Hematopoietic multipotent progenitor cell treated with erythropoietin and hydrocortisone succinate and interleukin-3 and kit ligand, for 15 days (in vitro differentiated cells): ENCODE data around the gene SMPDL3B.

Experiments used
- DNase-seq: peaks from one replicate; pipeline ENCODE4 v3.0.0-alpha.2; 2015; ENCODE audit warnings: low spot score

SMPDL3B gene, protein sequence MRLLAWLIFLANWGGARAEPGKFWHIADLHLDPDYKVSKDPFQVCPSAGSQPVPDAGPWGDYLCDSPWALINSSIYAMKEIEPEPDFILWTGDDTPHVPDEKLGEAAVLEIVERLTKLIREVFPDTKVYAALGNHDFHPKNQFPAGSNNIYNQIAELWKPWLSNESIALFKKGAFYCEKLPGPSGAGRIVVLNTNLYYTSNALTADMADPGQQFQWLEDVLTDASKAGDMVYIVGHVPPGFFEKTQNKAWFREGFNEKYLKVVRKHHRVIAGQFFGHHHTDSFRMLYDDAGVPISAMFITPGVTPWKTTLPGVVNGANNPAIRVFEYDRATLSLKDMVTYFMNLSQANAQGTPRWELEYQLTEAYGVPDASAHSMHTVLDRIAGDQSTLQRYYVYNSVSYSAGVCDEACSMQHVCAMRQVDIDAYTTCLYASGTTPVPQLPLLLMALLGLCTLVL

DNA sequence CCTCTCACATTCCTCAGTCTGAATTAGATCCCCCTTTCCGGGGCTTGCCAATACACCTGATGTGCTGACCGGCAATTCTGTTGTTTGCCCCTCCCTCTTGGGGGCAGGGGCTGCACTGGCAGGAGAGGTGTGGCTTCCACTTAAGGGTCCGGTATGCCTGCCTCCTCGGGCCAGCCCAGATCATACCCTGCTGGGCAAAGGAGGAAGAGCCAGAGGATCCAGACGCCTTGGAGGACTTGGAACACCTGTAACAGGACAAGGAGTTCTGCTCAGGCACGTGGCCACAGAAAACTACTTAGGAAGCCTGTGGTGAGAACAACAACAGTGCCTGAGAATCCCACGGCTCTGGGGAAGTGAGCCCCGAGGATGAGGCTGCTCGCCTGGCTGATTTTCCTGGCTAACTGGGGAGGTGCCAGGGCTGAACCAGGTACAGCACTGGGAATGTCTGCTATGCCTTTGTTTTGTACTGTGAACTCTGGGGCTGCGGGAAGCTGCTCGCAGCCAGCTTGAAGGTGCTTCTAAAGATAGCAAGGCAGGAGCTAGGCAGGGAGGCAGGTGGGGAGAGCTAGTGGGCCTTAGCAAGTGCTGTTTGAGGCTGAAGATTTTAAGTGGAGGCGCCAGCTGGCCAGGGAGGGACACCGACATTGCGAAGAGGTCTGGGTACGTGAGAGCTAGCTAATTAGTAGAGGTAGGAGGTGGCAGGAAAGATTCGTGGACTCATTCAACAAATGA, at the start of gene SMPDL3B:
SMPDL3B (plus strand) TSS at position 183 of the 732 bp plus-strand sequence; CDS start at position 367, 184 bp downstream.
- no peak for DNase-seq

DNA sequence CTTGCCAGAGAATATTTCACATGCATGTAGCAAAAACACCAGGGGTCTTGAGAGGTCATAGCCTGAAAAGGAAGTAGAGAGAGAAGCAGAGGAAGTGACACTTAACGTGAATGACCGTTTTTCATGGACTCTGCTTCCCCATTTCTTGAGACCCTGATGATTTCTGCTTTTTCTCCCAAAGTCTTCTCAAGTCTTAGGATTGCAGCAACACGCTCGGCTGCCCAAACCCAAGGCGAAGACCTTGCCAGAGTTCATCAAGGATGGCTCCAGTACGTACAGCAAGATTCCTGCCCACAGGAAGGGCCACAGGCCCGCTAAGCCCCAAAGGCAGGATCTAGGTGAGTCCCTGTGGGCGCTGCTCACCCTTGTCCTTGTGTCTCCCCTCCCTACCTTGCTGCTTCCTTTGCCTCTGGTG, 49.7 kb upstream of the SMPDL3B start:
- no peak for DNase-seq

DNA sequence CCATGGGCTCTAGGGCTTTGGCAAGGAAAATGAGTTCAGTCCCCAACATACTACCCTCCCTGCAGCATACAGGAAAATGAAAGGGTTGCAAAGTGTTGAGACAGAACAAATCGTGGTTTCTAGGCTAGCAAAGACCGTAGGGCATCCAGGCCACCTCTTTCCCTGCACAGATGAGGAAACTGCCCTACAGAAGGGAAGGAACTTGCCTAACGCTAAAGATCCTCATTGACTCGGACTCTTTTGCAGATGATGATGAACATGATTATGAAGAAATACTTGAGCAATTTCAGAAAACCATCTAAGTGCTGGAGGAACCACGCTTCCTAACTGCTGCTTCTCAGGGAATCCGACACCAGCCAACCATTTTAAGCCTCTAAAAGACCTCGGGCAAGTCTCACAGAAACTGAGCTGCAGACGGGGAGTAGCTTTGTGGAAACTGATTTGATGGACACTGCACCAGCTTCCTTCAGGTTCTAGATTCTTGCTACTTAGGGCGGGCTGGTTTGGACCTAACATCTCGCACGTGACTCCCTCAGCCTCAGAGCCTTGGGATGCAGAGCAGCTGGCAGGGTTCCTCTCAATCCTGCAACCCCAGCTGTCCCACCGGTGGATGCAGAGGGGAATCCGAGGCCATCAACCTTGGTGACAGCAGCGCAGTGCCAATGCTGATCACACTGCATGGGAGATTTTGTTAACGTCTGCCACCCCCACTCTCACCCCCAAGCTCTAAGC, 49.0 kb upstream of the SMPDL3B start:
- DNase-seq, result no peak

DNA sequence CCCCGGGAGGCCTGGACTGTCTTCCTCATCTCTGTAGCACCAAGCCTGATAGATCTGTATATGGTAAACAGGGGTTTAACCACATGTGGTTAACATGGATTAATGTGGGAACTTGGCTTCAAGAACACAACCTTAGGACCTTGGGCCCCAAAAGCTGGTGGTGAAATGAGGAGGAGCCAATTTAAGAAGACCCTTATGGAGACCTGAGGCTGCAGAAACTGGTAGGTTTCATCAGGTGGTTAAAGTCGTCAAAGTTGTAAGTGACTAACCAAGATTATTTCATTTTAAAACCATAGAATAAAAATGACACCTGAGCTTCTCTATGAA, 48.5 kb upstream of the SMPDL3B start:
- no peak for DNase-seq

DNA sequence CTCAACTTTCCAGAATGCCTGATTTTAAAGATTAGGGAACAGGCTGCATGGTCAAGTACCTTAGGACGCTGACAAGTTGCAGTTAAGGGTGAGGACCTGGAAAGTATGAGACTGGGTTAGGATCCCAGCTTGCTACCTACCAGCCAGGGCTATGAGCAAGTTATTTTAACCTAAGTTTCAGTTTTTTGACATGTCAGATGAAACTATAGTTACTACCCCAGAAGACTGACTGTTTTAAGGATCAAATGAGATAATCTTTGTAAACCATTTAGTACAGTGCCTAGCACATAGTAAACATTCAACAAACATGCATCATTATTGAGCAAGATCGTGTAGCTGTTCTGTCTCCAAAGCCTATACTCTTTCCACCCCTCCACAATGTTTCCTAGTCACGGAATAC, 48.1 kb upstream of the SMPDL3B start:
- no peak for DNase-seq

DNA sequence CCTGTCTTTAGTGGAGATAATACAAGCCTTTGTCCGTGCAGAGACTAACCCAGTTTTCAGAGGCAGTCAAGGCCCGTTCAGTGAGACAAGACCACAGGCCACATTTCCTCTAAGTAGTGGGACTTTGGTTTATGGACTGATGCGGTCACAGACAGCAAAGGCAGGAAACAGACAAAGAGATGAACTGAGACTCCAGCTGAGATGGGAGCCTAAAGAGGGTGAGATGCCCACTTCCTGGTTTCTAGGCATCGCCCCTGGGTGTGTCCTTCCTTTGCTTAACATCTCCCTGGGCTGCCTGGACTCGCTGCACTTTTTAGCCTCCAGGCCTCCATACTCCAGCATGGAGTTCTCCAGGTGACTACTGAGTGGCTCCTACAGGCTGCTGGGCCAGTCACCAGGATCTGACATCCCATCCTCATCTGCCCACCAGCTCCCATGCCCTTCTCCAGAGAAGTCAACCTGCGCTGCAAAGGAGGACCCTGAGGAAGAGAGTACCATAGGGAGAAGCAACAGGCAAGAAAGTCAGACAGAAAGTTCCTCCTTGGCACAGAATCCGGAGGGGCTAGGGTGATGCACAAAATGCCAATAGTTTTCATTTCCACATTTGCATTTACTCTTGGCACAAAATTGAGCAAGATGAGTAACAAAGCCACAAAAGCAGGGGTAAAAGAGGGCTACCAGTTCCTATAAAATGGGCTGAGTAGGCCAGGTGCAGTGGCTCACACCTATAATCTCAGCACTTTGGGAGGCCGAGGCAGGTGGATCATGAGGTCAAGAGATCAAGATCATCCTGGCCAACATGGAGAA, 47.4 kb upstream of the SMPDL3B start:
- no peak for DNase-seq

DNA sequence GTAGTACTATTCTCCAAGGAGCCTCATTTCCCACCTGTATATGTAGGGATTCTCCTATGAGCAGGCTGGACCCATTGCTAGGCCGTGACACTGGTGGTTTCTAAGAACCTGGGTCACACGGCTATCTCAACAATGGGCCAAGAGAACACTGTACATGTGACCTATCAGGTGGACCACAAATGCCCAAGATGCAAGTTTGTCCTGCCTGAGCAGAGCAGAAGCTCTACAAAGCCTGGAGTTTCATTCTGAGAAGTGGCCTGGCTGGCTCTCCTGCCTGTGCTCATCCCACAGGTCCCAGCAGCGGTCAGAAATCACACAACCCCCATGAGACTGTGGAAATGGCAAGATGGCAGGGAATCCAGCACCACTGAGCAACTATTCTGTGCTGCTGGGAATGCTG, 45.3 kb upstream of the SMPDL3B start:
- DNase-seq, result no peak

DNA sequence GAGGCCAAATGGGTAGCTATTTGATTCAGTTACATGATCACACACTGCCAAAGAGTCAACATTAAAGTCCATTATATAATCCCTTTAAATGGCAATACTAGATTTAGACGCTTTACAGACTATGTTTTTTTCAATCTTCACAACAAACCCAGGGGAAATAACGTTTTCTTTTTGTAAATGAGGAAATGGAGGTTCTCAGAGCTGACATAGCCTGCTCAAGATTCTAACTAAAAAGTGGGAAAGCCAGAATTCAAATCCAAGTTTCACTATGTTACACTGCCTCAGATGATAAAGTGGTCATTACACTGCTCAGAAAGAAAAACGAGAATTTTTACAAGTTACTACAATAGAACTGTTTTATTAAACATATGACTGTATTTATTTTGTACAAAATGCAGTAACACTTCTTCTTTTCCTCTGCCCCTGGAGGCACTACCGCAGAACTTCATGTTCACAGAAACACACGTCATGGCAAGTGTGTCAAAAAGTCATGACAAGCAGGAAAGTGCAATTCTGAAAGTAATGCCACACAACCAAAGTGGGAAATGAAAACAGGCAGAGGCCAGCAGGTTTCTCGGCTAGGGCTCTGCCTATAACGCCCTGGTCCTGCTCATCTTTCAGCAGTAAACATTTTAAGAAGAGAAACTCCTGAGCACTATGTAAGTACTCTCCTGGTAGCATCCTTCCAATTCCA, 43.5 kb upstream of the SMPDL3B start:
- no peak for DNase-seq

DNA sequence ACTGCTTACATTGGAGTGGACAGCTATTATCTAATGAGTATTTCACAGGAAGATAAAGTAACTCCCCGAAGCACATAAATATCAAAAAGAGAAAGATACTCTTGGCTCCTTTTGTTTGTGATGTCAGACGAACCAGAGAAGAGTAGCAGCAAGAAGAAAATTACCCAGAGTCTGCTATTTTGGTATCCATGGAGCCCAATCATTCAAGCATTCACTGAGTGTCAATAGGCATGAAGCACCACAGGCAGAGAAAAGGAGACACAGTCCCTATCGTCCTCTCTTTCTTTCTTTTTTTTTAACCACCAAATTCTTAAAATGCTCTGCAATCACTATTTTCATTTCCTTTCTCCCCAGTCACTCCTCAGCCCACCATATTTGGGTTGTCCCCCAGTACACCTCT, 40.3 kb upstream of the SMPDL3B start:
- no peak for DNase-seq

DNA sequence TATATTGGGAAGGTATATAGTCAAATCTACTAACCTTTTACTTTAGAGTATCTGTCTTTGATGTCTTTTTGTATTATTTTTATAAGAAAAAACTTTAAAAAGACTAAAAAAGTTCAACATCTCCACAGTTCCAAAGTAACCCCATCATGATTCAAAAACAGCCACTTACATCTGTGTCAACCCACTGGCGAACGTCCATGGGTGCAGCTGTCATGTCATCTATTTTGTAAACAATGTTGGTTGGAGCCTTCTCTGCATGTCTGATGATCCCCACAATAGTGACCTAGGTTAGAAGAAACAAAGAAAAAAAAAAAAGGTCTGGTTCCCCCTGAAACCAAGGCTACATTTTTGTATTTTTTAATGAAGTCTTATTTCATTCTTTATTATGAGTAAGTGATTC, 28.0 kb upstream of the SMPDL3B start:
- DNase-seq, result no peak

DNA sequence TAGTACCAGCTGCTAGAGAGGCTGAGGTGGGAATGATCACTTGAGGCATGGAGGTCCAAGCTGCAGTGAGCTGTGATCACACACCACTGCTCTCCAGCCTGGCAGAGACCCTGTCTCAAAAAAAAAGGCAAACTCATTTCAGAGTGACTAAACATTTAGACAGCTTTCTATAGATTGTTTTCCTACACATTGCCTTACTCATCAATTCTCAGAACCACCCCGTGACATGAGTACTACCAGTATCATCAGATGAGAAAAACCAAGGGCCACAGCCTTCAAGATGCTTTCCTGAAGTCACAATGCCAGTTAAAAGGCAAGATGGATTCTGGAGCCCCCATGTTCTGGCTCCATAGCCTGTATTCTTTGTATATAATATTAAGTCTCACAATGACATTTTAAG, 22.4 kb upstream of the SMPDL3B start:
- DNase-seq, result peak; percentile 37

DNA sequence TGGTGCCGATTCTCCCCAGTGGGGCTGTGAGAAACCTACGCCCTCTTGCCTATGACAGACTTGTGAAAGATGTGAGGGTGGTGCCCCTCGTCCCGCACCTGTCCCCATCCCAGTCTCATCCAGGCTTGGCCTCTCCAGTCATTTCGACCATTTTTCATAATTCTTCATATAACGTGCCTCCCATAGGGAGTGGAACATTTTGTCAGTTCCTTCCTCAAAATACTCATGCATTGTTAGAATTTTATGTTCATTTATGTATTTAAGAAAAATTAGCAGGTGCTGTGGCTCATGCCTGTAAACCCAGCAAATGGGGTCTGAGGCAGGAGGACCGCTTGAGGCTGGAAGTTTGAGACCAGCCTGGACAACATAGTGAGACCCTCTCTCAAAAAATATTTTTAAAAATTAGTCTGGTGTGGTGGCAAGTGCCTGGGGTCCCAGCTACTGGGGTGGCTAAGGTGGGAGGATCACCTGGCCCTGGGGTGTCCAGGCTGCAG, 19.7 kb upstream of the SMPDL3B start:
- no peak for DNase-seq

DNA sequence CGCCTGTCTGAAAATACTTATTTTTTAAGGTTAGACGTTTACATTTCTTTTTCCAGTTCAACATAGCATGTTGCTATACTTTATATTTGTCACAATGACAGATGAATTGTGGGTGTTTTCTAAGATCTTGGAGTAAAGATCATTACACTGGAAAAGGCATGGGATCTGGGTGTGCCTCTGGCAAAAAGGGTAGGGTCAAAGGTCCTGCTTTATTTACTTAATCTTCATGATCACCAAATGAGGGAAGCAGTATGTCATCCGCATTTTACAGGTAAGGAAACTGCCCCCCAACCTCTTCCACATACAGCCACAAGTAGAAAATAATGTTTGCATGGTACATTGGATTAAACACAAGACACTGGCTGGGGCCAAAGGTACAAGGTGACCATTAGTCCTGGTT, 12.5 kb upstream of the SMPDL3B start:
- no peak for DNase-seq

DNA sequence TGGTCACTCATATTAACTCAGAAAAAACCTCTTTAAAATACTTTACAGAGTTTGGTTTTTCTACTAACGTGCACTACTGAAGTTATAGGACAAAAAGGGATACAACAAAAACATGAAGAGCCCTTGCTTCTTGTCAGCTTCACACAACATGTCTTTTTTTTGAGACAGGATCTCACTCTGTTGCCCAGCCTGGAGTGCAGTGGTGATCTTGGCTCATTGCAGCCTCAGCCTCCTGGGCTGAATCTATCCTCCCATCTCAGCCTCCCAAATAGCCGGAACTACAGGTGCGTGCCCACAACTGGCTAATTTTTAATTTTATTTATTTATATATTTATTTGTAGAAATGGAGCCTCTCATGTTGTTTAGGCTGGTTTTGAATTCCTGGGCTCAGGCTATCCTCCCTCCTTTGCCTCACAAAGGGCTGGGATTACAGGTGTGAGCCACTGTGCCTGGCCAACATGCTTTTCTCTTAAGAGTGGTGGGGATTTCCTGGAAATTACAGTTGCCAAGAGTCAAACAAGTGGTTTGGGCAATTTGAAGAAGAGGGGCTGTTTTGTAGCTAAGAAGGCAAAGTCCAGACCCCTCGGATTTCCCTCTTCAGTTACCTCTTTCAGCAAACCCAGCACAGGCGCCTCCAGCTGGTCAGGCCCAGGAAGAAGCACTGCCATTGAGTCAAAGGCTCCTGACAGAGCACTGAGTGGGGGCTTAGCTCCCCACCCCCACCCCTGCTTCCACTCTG, 6.4 kb upstream of the SMPDL3B start:
- no peak for DNase-seq

DNA sequence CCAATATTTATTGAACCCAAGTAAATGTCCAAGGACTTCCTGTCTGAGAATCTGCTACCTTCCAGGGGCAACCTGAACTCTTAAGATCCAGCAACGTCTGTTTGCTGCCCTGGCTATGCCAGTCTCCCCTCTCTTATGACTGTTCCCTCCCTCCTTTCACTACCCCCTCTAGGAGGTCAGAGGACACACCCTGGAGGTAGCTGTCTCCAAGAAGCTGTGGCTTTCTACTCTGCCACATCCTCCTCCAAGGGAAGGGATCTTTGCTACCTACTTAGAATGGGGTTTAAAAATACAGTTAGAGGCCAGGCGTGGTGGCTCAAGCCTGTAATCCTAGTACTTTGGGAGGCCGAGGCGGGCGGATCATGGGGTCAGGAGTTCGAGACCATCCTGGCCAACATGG, 3.6 kb upstream of the SMPDL3B start:
- DNase-seq, result no peak

DNA sequence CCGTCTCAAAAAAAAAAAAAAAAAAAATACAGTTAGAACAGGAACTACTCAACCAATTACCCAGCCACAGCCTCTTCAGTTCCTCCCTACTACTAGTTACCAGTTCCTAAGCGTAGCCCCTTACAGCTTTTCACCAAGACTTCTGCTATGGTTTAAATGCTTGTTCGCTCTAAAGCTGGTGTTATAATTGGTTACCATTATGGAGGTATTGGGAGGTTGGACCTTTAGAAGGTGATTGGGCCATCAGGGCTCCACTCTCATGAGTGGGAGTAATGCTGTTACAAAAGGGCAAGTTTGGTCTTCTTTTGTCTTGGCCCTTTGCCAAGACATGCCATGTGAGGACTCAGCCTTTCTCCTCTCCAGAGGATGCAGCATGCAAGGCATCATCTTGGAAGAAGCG, 3.0 kb upstream of the SMPDL3B start:
- DNase-seq, result no peak

DNA sequence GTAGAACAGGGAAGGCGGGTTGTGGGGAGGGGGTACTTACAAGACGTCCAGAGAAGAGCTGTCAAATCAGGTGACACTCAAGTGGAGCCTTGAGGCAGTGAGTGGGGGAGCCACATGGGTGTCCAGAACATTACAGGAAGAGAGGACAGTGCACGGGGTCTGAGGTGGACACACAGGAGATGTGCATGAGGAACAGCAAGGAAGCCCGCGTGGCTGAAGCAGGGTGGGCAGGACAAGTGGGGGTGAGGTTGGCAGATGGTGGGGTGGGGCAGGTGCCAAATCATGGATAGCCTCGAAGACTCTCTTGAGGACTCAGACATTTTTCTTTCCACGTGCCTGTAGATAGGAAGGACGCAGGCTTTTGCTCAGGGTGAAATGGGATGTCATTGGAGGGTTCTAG, 921 bp downstream of the SMPDL3B start:
- no peak for DNase-seq

DNA sequence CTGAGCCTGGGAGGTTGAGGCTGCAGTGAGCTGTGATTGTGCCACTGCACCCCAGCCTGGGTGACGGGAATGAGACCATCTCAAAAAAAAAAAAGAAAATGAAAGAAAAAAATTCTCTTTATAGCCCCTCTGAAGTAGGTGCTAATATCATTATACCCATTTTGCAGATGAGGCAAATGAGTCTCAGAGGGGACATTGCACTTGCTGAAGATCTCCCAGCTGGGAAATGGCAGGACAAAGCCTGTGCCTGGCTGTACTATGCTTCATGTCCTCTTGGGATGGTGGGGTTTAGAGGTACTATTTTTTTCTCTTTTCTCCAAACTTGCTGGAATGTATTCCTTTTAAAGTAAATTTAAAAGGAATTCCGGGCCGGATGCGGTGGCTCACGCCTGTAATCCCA, 1.6 kb downstream of the SMPDL3B start:
- DNase-seq, result no peak

DNA sequence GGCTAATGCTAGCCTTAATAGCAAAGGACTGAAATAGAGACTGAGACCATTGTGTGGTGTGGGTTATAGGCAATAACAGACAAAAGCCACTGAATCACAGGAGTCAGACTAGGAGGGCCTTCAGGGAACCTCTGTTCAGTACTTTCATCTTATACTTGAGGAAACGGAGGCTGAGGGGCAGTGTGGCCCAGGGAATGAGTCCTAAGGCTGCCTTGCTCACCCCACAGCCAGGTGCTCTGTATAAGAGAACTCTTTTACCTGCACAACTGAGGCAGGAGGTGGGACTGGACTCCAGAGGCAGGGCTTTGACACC, 2.7 kb downstream of the SMPDL3B start:
- no peak for DNase-seq

DNA sequence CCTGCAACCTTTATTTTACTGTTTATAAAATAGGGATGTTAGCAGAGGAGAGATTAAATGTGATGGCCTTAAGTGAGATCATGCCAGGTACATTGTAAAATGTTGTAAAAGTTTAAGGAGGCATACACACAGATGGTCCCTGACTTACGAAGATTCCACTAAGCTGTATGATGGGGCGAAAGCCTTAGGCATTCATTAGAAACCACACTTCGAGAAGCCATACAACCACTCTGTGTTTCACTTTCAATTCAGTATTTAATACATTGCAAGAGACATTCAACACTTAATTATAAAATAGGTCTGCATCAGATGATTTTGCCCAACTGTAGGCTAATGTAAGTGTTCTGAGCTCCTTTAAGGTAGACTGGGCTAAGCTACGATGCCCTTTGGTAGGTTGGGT, 3.7 kb downstream of the SMPDL3B start:
- DNase-seq, result no peak

DNA sequence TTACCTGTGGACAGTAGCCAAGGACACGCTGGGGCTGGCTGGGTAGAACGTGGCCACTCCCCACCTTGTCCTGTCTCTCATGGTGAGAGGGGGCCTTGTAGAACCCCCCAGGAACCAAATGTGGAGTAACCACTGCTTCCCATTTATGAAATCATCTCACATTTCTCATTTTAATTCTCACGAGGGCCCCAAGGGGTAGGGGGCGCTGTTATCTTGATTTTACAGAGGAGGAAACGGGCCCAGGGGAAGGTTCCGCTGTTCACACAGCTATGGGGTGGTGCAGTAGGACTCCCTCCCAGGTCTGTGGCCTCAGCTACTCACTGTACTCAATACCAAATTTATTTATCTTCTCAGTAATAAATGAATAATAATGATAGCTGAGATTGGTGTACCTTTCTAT, 5.5 kb downstream of the SMPDL3B start:
- no peak for DNase-seq
